Measurements from ENCODE around the gene TACC2.
"Not testable (repeated sequence)": the region's sequence is repeated elsewhere in the genome, so short reads cannot be mapped to it uniquely, and the experiment has no call there.

TACC2 gene

GRCh38 chr10:121984463-121984862 lies 4.5 kb upstream of the TACC2 start:
- DNase-seq = no peak

DNA sequence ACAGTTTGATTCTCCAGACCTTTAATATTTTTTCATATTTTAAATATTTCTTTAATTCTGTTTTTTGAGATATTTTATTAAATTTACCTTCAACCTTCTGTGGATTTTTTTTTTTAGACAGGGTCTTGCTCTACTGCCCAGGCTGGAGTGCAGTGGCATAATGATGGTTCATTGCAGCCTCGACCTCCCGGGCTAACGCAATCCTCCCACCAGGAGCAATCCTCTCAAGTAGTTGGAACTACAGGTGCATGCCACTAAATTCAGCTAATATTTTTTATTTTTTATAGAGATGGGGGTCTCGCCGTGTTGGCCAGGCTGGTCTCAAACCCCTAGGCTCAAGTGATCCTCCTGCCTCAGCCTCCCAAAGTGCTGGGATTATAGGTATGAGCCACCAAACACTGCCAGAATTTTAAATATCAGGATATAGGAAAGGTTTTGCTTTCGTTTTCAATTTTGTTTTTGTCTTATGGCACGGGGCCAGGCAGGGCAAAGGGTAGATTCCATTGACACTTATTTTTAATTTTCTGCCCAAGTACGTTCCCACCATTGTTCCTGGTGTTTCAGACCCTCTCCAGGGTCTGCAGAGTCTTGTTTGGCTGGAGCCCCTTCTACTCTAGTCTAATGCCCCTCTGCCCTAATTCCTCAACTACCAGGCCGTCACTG lies 1.2 kb downstream of the TACC2 start:
- DNase-seq = no peak

DNA sequence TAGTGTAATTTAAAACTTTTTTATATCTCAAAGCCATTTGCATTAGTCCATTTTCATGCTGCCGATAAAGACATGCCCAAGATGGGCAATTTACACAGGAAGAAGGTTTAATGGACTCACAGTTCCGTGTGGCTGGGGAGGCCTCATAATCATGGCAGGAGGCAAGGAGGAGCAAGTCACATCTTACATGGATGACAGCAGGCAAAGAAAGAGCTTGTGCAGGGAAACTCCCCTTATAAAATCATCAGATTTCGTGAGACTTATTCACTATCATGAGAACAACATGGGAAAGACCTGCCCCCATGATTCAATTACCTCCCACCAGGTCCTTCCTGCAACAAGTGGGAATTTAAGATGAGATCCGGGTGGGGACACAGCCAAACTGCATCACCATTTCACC lies 2.8 kb downstream of the TACC2 start:
- not testable (repeated sequence) for DNase-seq

GRCh38 chr10:121994429-121994941 lies 5.5 kb downstream of the TACC2 start:
- no peak for DNase-seq

GRCh38 chr10:121998462-121998861 lies 9.5 kb downstream of the TACC2 start:
- DNase-seq = no peak

DNA sequence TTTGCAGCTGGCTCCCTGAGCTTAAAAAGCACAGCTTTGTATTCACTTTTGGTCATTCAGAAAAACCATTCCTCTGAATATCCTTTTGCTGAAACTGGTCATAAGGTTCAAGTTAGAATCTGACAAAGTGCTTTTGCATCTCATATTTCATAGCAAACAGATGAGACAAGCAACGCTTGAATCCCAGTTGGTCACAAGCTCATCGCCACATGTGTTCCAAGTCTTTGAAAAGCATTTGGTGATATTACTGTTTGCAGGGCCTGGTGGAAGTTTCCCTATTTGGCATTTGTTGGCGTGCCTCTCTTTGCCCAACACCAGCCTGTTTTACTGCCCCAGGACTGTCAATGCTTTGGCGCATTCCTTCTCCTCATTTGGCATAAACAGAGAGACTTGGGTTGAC lies 10.3 kb downstream of the TACC2 start:
- no peak for DNase-seq

GRCh38 chr10:122001698-122002097 lies 12.7 kb downstream of the TACC2 start:
- no peak for DNase-seq

DNA sequence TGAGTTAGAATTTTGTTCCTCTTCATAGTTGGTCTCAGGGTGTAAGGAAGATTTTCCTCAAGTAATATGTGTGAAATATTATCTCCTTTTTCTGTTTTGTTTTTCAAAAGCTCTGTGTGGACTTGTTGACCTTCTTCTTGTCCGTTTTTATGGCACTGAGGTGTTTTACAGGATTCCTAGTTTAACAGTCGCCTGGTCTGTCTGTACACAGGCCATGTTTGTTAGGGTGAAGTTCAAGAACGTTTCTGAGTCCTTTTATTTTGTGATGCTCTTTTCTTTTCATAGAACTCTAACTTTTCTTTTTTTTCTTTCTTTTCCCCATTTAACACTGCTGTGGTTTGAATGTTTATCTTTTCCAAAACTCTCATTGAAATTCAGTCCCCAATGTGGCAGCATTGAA lies 18.5 kb downstream of the TACC2 start:
- DNase-seq = no peak

- DNase-seq = no peak
Observed at GRCh38 chr10:122010405-122011050, 21.6 kb downstream of the TACC2 start.

DNA sequence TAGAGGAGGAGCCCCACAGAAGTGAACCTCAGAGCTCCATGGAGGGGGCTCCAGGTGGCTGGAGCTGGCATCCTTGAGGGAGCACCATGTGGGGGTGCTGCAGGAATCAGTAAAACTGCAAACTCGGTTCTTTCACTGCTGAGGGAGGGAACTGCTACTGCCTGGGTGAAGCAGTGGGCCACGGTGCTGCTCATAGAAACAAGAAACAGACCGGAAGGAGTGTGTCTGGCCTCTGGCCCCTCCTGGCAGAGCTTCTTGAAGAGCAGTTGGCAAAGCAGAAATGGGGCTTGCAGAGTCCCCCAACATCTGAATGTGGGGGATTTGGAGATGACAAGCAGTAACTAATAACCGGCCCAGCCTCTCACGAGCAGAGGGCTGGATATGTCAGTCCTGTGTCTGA lies 23.8 kb downstream of the TACC2 start:
- DNase-seq = no peak

GRCh38 chr10:122013311-122013780 lies 24.4 kb downstream of the TACC2 start:
- no peak for DNase-seq

GRCh38 chr10:122014652-122015248 lies 25.8 kb downstream of the TACC2 start:
- DNase-seq = no peak

- DNase-seq = not testable (repeated sequence)
Observed at GRCh38 chr10:122017926-122018325, 29.0 kb downstream of the TACC2 start.

DNA sequence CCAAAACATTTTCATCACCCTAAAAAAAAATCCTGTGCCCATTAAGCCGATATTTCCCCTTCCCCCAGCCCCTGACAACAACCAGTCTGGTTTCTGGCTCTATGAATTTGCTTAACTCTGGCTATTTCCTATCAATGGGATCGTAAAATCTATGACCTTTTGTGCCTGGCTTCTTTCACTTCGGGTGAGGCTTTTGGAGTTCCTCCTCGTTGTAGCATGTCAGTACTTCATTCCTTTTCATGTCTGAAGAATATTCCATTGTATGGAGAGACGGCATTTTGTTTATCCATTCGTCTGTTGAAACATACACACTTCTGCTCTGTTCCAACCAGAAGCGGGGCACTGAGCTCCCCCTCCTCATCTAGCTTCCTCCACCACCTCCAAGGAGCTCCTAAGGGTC lies 29.5 kb downstream of the TACC2 start:
- DNase-seq = no peak

GRCh38 chr10:122018951-122019413 lies 30.0 kb downstream of the TACC2 start:
- no peak for DNase-seq

GRCh38 chr10:122019414-122019975 lies 30.5 kb downstream of the TACC2 start:
- DNase-seq = no peak

DNA sequence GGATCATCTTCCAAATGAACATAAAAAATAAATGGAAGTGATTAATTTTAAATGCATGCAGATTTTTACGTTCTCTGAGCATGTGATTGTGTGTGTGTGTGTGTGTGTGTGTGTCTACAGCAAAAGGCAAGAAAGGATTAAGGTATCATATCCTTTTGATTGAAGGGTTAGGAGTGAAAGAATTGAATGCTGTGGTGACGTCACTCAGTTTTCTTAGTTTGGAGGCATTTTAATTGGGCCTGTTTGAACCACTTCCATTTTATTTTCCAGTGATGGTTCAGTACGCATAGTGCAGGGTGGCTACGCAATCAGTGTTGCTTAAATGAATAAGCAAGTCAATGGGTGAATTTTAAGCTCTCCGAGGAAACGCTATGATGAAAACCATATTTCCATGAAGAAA lies 31.3 kb downstream of the TACC2 start:
- no peak for DNase-seq

- no peak for DNase-seq
Observed at GRCh38 chr10:122021379-122021778, 32.4 kb downstream of the TACC2 start.

GRCh38 chr10:122021828-122022227 lies 32.9 kb downstream of the TACC2 start:
- no peak for DNase-seq

DNA sequence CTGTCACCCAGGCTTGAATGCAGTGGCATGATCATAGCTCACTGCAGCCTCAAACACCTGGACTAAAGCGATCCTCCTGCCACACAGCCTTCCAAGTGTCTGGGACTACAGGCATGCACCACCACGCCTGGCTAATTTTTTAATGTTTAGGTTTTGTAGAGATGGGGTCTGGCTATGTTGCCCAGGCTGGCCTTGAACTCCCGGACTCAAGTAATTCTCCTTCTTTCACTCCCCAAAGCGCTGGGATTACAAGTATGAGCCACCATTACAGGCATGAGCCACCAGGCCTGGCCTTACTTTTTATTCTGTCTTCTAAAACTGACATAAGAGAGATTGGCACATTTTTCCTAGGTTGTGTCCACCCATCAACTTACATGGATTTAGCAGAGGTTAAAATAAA lies 33.3 kb downstream of the TACC2 start:
- DNase-seq = no peak

DNA sequence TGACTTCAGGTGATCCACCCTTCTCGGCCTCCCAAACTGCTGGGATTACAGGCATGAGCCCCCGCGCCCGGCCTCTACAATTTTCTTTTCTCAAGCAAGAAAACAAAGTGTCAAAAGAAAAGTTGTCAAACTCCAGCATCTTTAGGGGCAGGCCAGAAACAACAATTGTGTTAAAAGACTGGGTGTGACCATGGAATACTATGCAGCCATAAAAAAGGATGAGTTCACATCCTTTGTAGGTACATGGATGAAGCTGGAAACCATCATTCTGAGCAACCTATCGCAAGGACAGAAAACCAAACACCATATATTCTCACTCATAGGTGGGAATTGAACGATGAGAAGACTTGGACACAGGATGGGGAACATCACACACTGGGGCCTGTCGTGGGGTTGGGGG lies 34.3 kb downstream of the TACC2 start:
- DNase-seq = not testable (repeated sequence)

GRCh38 chr10:122029499-122030199 lies 40.7 kb downstream of the TACC2 start:
- no peak for DNase-seq

DNA sequence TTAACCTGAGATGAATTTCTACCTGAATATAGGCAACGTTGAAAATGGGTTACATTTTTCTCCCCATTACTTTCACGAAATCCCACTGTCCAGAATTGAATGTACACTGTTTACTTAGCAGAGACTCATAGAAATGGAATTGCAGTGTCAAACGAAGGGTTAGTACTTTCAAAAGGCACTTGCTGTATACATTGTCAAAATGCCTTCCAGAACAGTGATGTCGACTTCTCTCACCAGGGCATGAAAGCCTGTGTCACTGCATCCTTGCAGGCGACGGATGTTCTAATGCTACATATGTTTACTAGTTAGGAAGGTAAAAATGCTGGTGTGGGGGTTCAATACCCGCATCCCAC lies 41.2 kb downstream of the TACC2 start:
- no peak for DNase-seq
